ENCODE results near the gene SPIN2A. TPM values are rescaled to one million over a fixed set of nuclear protein-coding genes. Genes with fewer than 3 reads are reported as not detected.

SPIN2A gene
- total and polyA plus RNA-seq, 2 donors (not counting 3 experiments of a cell fraction or from before 2014, with no cell fraction given) = 0.22 to 0.75 TPM

- no peaks in the 10 kb centered on the region for H4K20me1 ChIP-seq (replicated peaks; ENCODE audit: control insufficient read depth, extremely low read depth, insufficient read depth, low read length)
- no peak overlapping the region for H3K9ac ChIP-seq (replicated peaks; ENCODE audit: extremely low read depth, insufficient read depth, low read length)
- POLR2A ChIA-PET = no interaction called here
- no peak overlapping the region for H3K4me3 ChIP-seq (replicated peaks in 1 of 3; ENCODE audit: insufficient read depth in 1 of 3, low read depth in 1 of 3, low read length in 3 of 3)
- no peaks in the 10 kb centered on the region for H3K79me2 ChIP-seq (ENCODE audit: control insufficient read depth, insufficient read depth, low read length)
- dilution Hi-C loops (cut with MboI; ENCODE audit: extremely low pct_ligation_motif_present, low sequenced_read_pairs) (no loop called here), intact Hi-C loops (cut with micrococcal nuclease) (no loop called here)
- DNase-seq (ENCODE audit: low read depth, low spot score) (no peak), FAIRE-seq (no peak)
- CTCF ChIA-PET = no interaction called here
- no peaks in the 10 kb centered on the region for H3K9me3 ChIP-seq (replicated peaks; ENCODE audit: control insufficient read depth, insufficient read depth, low read length)
- H2AFZ ChIP-seq (ENCODE audit: low read depth, low read length) = no peak overlapping the region
- no peaks in the 10 kb centered on the region for H3K4me1 ChIP-seq (ENCODE audit: control insufficient read depth, extremely low read depth, insufficient read depth, low read length)
- no peaks in the 10 kb centered on the region for H3K9me1 ChIP-seq (replicated peaks; ENCODE audit: control insufficient read depth, extremely low read depth, insufficient read depth, low read length)
- no peak for TF ChIP-seq EZH2 (IDR thresholded peaks at IDR 0.05; ENCODE audit: borderline replicate concordance, low read depth, low read length, severe bottlenecking)
- no peak for TF ChIP-seq POLR2AphosphoS5 (IDR thresholded peaks at IDR 0.05; ENCODE audit: insufficient read depth, low read depth, low read length)
- TF ChIP-seq MAX (IDR thresholded peaks at IDR 0.05; ENCODE audit: insufficient read depth, insufficient read length) = no peak
- TF ChIP-seq MYC (IDR thresholded peaks at IDR 0.05; ENCODE audit: low read depth, low read length) = no peak
- no peak for TF ChIP-seq GATA2 (IDR thresholded peaks at IDR 0.05; ENCODE audit: insufficient read depth, insufficient read length, low read depth, low read length)
- TF ChIP-seq CTCF (IDR thresholded peaks at IDR 0.05; ENCODE audit: extremely low read depth in 1 of 2, insufficient read depth in 1 of 2, low read depth in 1 of 2, low read length in 2 of 2) = no peak
- no peak for TF ChIP-seq FOS (IDR thresholded peaks at IDR 0.05; ENCODE audit: borderline replicate concordance, insufficient read depth, low read length)
- no peak for TF ChIP-seq POLR2A (IDR thresholded peaks at IDR 0.05; ENCODE audit: low read depth, low read length)
- no peak for TF ChIP-seq JUN (IDR thresholded peaks at IDR 0.05; ENCODE audit: borderline replicate concordance, insufficient read depth, insufficient read length, low read depth)
- no peaks in the 10 kb centered on the region for H3K27me3 ChIP-seq (ENCODE audit: control insufficient read depth in 2 of 2, insufficient read depth in 2 of 2, low read length in 2 of 2)
- no peaks in the 10 kb centered on the region for H3K36me3 ChIP-seq (ENCODE audit: control insufficient read depth in 2 of 2, extremely low read depth in 1 of 2, insufficient read depth in 2 of 2, low read length in 2 of 2)
- BruUV-seq (replicated peaks) = no TSS peak
- no peak overlapping the region for H3K4me2 ChIP-seq (ENCODE audit: insufficient read depth, low read length)
- no peak overlapping the region for H3K27ac ChIP-seq (ENCODE audit: insufficient read depth, low read depth, low read length)
Measured at GRCh38 chrX:57135287-57135686, 1.9 kb downstream of the SPIN2A start.

All from endothelial cell of umbilical vein (primary cell).